PC-9 (cell line): ENCODE data around the gene RGS3. TPM values are rescaled to one million over a fixed set of nuclear protein-coding genes. Genes with fewer than 3 reads are reported as not detected.

Experiments used
- BruUV-seq: library from RNA; stranded (reverse); fragments of 400-500 nt; replicated peaks from 2 replicates; lab custom pipeline; 2021; lab: Mats Ljungman, UMichigan
- CTCF ChIA-PET: fragments of 300-600 bp; sonication (Branson Sonifier 250); formaldehyde crosslinking; loops from one replicate; lab custom pipeline; 2022; ENCODE audit warnings: antibody characterized with exemption; lab: Charles Lee
- POLR2A ChIA-PET: fragments of 300-600 bp; sonication (Branson Sonifier 250); formaldehyde crosslinking; loops from one replicate; lab custom pipeline; 2022; ENCODE audit warnings: antibody characterized with exemption; ENCODE audit not compliant: unreplicated experiment; lab: Charles Lee
- DNase-seq, 2 experiments: peaks; one replicate each; pipeline versions ENCODE4 v3.0.0 to v3.0.0-alpha.2; 2015 to 2022; ENCODE audit warnings: mixed read lengths in 1 of 2
- H2AFZ ChIP-seq: fragments of 200-600 bp; sonication (generic); 2 replicates; pipeline ENCODE4 v1.8.1; 2017; ENCODE audit warnings: antibody characterized with exemption
- H3F3A ChIP-seq: fragments of 200-600 bp; sonication (generic); 2 replicates; pipeline ENCODE4 v1.8.1; 2017; ENCODE audit warnings: antibody characterized with exemption, mild to moderate bottlenecking, low read depth; ENCODE audit not compliant: insufficient read depth
- H3K27ac ChIP-seq: fragments of 200-600 bp; sonication (generic); 2 replicates; pipeline ENCODE4 v1.6.1; 2016; ENCODE audit warnings: mixed run types
- H3K27me3 ChIP-seq: fragments of 200-600 bp; sonication (generic); 2 replicates; pipeline ENCODE4 v1.6.1; 2016; ENCODE audit warnings: low read depth, mixed run types; ENCODE audit not compliant: insufficient read depth
- H3K36me3 ChIP-seq: fragments of 200-600 bp; sonication (generic); 2 replicates; pipeline ENCODE4 v1.6.1; 2016; ENCODE audit warnings: low read depth, mixed run types
- H3K4me1 ChIP-seq: fragments of 200-600 bp; sonication (generic); replicated peaks from 2 replicates; pipeline ENCODE4 v1.6.1; 2016; ENCODE audit warnings: mixed run types; ENCODE audit not compliant: insufficient read depth
- H3K4me2 ChIP-seq: fragments of 200-600 bp; sonication (generic); 2 replicates; pipeline ENCODE4 v1.6.1; 2017; ENCODE audit warnings: mixed run types
- H3K4me3 ChIP-seq: fragments of 200-600 bp; sonication (generic); 2 replicates; pipeline ENCODE4 v1.6.1; 2016; ENCODE audit warnings: mixed run types
- H3K79me2 ChIP-seq: fragments of 200-600 bp; sonication (generic); 2 replicates; pipeline ENCODE4 v1.6.1; 2017; ENCODE audit warnings: low read depth, mixed run types
- H3K9me2 ChIP-seq: fragments of 200-600 bp; sonication (generic); 2 replicates; pipeline ENCODE4 v1.8.1; 2017; ENCODE audit warnings: mild to moderate bottlenecking; ENCODE audit not compliant: insufficient read depth
- H3K9me3 ChIP-seq: fragments of 200-600 bp; sonication (generic); 2 replicates; pipeline ENCODE4 v1.8.1; 2016; ENCODE audit warnings: low read depth; ENCODE audit not compliant: insufficient read depth
- H4K20me1 ChIP-seq: fragments of 200-600 bp; sonication (generic); 2 replicates; pipeline ENCODE4 v1.8.1; 2017; ENCODE audit not compliant: insufficient read depth
- CTCF ChIP-seq: fragments of 200-600 bp; sonication (generic); conservative IDR thresholded peaks from 2 replicates; pipeline ENCODE4 v1.6.1; 2017; ENCODE audit warnings: mixed run types, antibody characterized with exemption, mild to moderate bottlenecking, moderate library complexity
- EZH2 ChIP-seq: fragments of 200-600 bp; sonication (generic); IDR thresholded peaks from 2 replicates; pipeline ENCODE4 v1.8.0; 2017; ENCODE audit warnings: antibody characterized with exemption, low read depth
- intact Hi-C: fragments of 100-400 bp; cut with micrococcal nuclease; formaldehyde crosslinking; loops from one replicate; pipeline ENCODE4 v1.10.0; 2022; ENCODE audit not compliant: unreplicated experiment
- total RNA-seq: library from RNA; stranded (reverse); gene quantifications from 2 replicates; pipeline ENCODE4 v1.2.3, GENCODE V29; 2021

Gene RGS3
- total RNA-seq, 1 experiment from 2014 or later, result 75.8 TPM

GRCh38 chr9:113581865-113582697 lies 118.6 kb downstream of the RGS3 start:
- Histone ChIP-seq H2AFZ (no peak overlapping the region), H3K27ac (peak overlapping the region; percentile 93; the same call in 1 of the 2 replicates), H3K9me2 (no peaks in the 10 kb centered on the region), H3K36me3 (peaks cover 13% of the 10 kb centered on the region; the same call in 1 of the 2 replicates), H3K79me2 (peaks cover 7% of the 10 kb centered on the region), H3K9me3 (no peaks in the 10 kb centered on the region), H3K4me1 (peaks cover 57% of the 10 kb centered on the region), H3K27me3 (no peaks in the 10 kb centered on the region), H3F3A (peaks cover 32% of the 10 kb centered on the region), H4K20me1 (no peaks in the 10 kb centered on the region), H3K4me3 (no peak overlapping the region), H3K4me2 (peak overlapping the region; percentile 87)
- CTCF ChIA-PET, result interaction anchor here (0.6 to 1.9 kb wide), 6 partner anchors 9 to 1514 kb away, joined by 3 to 8 read pairs (median 4); partner anchors contain the start of genes FKBP15 and SLC31A1
- POLR2A ChIA-PET, result interaction anchor here (0.6 kb wide), 3 partner anchors 10 to 137 kb away, joined by 3 to 36 read pairs (median 5); no protein-coding TSS in a partner anchor
- peak in 1 of 2 experiments; percentile 78 for DNase-seq
- no peak for TF ChIP-seq CTCF
- BruUV-seq, result no TSS peak
- intact Hi-C loops, result loop anchor here (2.0 to 5.0 kb wide), 3 partner anchors 180 to 360 kb away; partner anchors contain the start of genes ALAD, CDC26, FKBP15 and PRPF4

- POLR2A ChIA-PET, result interaction anchor here (0.6 kb wide), 2 partner anchors 136 to 137 kb away, joined by 5 to 36 read pairs; no protein-coding TSS in a partner anchor
- BruUV-seq, result no TSS peak
- Histone ChIP-seq H3K9me3 (no peaks in the 10 kb centered on the region), H3K4me3 (no peak overlapping the region), H3K36me3 (peaks cover 13% of the 10 kb centered on the region; the same call in 1 of the 2 replicates), H4K20me1 (no peaks in the 10 kb centered on the region), H3K27ac (no peak overlapping the region), H3K9me2 (no peaks in the 10 kb centered on the region), H3K27me3 (no peaks in the 10 kb centered on the region), H3K79me2 (peaks cover 7% of the 10 kb centered on the region), H3F3A (peaks cover 26% of the 10 kb centered on the region), H3K4me1 (peaks cover 50% of the 10 kb centered on the region), H2AFZ (no peak overlapping the region), H3K4me2 (peak overlapping the region; percentile 87; the same call in 1 of the 2 replicates)
- CTCF ChIA-PET, result interaction anchor here (1.9 kb wide), 1 partner anchor 9 kb away, joined by 8 read pairs; no protein-coding TSS in a partner anchor
- DNase-seq, result no peak
- no peak for TF ChIP-seq EZH2
- no peak for TF ChIP-seq CTCF
- intact Hi-C loops, result loop anchor here (5.0 kb wide), 2 partner anchors 180 to 360 kb away; partner anchors contain the start of genes ALAD, FKBP15 and SLC31A1
Observed at GRCh38 chr9:113582698-113583200, 119.2 kb downstream of the RGS3 start.
